RKO (cell line): ENCODE data around the gene ST7.
"Not testable (repeated sequence)": the region's sequence is repeated elsewhere in the genome, so short reads cannot be mapped to it uniquely, and the experiment has no call there.

Experiments
- DNase-seq: peaks from one replicate; pipeline ENCODE4 v3.0.0-alpha.2; 2016; ENCODE audit warnings: low spot score

ST7 gene

DNA sequence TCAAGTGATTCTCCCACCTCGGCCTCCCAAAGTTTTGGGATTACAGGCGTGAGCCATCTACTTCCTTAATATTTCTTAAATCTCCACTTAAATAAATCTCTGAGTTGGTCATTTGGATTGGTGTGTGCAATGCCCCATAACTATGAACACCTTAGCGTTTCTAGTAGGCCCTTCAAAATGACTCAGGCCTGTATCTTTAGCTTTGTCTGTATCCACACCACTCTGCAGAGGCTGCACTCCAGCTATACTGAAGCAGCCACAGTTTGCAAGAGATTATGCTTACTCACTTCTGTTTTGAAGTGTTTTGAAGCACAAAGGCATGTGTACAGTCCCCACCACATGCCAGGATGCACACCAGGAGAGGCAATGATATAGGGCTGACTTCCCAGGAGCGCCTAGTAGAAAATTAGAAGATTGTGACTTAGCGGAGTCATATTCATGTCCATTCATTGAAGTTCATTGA is 2.4 kb upstream of the ST7 start:
- peak; percentile 34 for DNase-seq

DNA sequence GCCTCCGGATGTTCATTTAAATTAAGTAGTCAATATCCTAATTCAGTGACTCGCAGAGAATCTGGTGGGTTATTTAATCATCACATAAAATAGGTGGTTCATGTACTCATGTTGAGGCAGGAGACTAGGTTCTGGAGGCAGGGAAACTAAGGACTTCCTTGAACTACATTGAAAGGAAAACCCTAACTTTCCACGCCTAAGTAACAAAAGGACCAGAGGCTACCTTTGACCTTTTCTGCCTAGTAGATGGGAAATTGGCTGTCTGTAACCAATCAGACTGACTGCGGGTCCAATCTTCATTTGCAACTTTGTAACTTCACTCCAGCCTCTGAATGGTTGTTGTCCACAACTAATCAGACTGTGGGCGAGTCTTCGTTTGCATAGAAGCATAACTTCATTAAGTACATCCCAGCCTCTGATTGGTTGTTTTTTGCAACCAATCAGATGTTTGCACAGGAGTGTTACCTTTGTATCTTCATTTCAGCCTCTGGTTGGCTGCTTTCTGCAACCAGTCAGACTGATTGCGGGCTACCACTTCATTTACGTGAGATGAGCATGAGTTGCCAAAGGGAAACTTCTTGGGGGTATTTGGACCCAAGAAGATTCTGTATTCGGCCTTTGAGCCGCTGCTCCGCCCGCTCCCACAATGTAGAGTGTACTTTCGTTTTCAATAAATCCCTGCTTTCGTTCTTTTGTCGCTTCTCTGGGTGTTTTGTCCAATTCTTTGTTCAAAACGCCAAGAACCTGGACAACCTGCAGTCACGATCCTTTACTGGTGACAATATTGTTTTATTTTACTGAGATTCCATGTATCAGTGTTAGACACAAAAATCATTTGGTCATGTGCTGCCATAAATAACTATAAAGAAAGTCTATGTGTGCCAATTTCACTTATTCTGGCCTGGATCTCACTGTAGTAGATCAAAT is 1.7 kb upstream of the ST7 start:
- peak; percentile 57 for DNase-seq

GRCh38 chr7:116952635-116953371 is 498 bp upstream of the ST7 start:
- peak; percentile 76 for DNase-seq

DNA sequence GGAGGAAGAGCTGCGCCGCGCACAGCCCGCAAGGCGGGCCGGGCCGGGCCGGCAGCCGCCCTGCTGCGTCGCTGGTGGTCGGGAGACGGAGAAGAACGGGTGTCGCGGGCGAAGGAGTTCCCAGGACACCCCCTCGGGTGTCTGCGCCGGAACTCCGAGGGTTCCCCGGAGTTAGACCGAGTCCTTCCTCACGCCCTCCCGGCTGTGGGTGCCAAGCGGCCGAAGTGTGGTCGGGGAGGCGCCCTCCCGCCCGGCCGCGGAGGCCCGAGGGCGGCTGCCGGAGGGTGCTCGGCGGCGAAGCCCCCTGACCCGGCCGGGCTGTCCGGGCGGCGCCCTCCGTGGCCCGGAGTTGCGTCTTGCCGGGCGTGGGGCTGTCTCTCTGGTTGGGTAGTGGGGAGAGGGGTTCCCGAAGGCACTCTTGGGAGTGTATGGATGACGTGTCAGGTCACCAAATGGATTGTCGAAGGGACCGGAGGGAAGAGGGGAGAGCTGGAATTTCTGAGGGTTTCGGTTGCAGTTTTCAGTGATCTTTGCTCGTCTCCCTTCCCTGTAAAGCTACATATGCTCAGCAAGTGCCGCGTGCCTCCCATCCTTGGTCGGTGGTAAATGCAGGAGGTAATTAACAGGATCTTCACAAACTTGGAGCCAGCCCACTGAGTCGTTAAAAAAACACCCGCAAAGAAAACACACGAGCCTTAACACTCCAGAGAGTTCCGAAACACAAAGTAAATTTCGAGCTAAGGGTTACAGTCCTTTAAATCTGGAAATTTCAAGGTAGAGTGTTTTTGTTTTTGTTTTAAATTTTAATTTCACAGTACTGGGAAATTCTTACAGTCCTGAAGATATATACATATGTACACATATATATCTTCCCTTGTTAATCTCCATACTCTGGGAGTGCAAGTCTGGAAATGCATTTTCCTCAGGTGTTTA is 871 bp downstream of the ST7 start:
- peak; percentile 97 for DNase-seq

DNA sequence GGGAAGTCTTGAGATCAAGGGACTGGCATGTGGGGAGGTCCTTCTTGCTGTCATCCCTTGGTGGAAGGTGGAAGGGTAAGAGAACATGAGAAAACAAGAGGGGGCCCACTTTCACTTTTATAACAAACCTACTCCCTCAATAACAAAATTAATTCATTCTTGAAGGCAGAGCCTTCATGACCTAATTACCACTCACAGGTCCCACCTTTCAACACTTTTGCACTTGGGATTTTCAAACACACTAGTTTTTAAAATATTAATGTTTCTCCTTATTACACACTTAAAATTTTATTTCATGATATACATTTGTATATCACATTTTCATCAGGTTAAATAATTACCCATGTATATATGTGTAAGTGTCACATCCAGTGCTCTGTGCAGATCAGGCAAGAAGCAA is 2.0 kb downstream of the ST7 start:
- no peak for DNase-seq

DNA sequence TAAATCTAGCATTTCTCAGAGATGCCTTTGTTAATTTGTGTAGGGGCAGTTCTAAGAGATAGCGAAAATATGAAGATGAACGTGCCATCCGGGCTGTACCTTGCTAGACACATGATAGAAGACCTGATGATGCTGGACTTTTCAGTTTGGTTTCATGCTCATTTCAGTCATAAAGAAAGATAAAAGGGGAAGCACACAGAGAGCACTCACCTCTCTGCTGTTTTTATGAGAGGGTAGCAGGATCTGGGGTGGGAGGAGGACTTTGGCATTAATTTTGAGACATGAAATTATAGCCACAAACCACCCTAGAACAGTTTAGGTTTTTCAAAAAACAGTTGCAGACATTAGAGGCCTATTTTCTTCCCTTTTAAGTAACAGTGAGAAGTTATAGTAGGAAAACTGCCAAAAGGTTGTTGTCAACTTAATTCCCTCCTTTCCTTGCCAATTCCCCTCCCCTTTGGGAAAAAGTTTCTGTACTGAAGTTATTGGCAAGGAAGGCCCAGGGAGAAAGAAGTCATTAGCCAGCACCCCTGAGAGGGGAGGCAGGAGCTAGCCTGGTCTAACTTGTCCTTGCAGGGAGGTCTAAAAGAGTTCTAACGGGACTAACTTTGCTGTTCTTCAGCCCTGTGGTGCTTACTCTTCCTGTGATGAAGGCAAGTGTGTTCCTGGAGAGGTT is 2.6 kb downstream of the ST7 start:
- DNase-seq, result no peak

DNA sequence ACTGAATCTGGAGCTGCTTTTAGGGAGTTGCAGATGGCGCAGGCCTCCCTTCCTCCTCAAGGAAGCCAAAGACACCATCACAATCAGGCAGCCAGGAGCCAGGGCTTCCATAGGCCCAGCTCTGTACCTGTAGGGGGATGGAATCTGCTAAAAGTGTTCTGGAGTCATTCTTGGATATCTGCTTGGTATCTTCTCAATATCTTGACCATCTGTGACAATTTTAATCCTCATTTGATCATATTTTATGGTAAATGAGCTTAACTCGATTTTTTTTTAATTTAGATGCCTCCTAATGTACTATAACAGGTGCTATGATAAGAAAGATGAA is 3.1 kb downstream of the ST7 start:
- no peak for DNase-seq

- DNase-seq, result no peak
Measured at GRCh38 chr7:116957874-116958273, 4.6 kb downstream of the ST7 start.

GRCh38 chr7:116961966-116962673 is 8.8 kb downstream of the ST7 start:
- not testable (repeated sequence) for DNase-seq

- no peak for DNase-seq
Measured at GRCh38 chr7:116963234-116963633, 9.9 kb downstream of the ST7 start.

GRCh38 chr7:116966601-116967000 is 13.3 kb downstream of the ST7 start:
- DNase-seq, result no peak

- no peak for DNase-seq
Measured at GRCh38 chr7:116967254-116967922, 14.1 kb downstream of the ST7 start.

DNA sequence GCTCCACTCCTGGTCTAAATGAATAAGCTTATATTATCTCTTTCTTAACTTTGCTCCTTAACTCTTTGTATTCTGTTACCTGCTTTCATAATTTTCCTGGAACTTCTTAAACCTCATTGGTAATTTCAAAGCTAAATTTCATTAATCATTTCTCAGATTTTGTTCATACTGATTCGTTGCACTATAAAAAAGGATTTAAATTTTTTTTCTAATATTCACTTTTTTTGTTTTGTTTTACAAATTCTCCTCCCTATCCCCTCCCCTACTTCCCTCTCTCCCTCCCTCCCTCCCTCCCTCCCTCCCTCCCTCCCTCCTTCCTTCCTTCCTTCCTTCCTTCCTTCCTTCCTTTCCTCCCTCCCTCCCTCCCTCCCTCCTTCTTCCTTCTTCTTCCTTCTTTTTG is 14.7 kb downstream of the ST7 start:
- no peak for DNase-seq

DNA sequence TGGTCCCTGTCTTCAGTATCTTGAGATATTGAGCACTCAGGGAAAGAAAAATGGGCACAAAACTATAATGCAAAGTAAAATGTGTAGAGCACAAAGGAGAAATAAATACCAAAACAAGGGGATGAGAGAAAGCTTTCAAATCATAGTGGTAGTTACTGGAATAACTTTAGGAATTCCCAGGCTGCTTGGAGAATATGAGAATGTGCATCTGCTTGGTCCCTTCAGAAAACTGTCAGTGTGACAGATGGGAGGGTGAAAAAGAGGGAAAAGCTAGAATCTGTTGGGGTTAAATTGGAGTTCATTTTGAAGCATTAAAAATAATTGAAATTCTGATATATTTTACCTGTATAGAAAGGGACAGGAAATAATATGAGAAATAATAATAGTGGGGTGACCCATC is 15.3 kb downstream of the ST7 start:
- DNase-seq, result no peak

GRCh38 chr7:116969371-116969902 is 16.1 kb downstream of the ST7 start:
- DNase-seq, result no peak

- no peak for DNase-seq
Measured at GRCh38 chr7:116970238-116970910, 17.1 kb downstream of the ST7 start.

GRCh38 chr7:116971153-116971552 is 17.9 kb downstream of the ST7 start:
- DNase-seq, result not testable (repeated sequence)

- no peak for DNase-seq
Measured at GRCh38 chr7:116971869-116972268, 18.6 kb downstream of the ST7 start.

- DNase-seq, result not testable (repeated sequence)
Measured at GRCh38 chr7:116975024-116975423, 21.7 kb downstream of the ST7 start.

DNA sequence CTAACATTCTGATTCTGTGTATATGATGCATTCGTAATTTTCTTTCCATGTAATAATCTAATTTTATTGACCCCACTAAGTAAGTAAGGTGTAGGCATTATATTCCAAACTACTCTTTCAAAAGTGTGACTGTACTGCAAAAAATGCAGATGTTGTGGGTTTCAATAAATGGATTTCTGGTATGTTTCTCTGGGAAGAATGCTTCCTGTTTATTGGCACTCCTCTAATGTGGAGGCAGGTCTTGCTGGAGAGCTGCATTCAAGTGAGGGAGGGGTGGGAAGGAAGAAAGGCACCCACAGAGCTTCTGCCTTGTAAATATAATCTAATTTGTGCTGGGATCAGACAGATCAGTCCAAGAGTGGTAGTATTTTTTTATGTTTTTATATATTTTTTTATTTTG is 23.9 kb downstream of the ST7 start:
- no peak for DNase-seq
